ENCODE data around the gene CADPS.
"Not testable (repeated sequence)": the region's sequence is repeated elsewhere in the genome, so short reads cannot be mapped to it uniquely, and the experiment has no call there.

CADPS gene

DNA sequence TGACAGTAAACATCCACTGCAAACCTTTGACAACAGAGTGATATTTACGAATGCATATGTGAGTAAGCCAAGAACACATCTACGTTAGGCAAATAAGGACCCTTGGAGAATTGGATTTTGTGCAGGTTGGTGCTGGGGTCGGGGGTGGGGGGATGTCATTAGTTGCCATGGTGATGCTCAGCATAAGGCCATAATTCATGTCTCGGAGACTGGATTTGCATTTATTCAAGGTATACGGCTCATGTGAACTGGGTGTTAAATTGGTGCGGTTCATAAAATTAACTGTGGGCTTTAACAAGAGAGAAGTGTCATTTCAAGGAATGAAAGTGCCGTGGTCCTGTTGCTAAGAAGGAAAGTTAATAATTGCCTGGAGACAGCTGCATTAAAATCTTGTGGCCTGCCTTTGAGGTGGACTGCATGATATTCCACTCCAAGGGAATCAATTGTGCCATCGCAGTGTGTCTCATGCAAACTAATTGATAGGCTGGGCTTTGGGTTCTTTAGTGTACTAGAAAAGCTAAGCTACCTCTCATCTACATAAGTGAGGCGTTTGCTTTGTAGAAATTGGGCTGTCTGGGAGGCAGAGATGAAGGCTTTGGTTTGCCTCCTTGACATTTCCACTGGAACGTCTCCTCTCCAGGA is 273.0 kb downstream of the CADPS start:
- in situ Hi-C loops (cut with MboI; ENCODE audit: low sequenced_read_pairs), result no loop called here

- in situ Hi-C loops (cut with MboI; ENCODE audit: low sequenced_read_pairs), result no loop called here
Observed at GRCh38 chr3:62601238-62602070, 273.8 kb downstream of the CADPS start.

- in situ Hi-C loops (cut with MboI; ENCODE audit: low sequenced_read_pairs), result no loop called here
Observed at GRCh38 chr3:62600033-62600432, 275.2 kb downstream of the CADPS start.

DNA sequence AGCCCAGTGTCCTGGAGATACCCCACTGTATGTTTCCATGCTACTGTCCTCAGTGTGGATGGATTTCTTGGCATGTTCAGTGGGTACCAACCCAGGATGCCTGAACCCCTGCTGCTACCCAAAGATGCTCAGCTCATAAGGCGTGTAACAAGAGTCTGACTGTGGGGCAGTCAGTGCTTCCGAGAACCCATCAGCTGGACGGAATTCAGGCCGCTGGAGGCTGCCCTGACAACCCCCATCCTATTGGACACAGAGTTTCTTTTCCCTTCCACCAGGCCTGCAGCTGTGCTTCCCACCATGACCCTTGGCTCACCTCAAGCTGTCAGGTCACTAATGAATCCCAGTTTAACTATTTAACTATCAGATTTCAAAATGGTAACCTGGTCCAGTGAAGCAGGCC is 277.7 kb downstream of the CADPS start:
- in situ Hi-C loops (cut with MboI; ENCODE audit: low sequenced_read_pairs), result no loop called here

DNA sequence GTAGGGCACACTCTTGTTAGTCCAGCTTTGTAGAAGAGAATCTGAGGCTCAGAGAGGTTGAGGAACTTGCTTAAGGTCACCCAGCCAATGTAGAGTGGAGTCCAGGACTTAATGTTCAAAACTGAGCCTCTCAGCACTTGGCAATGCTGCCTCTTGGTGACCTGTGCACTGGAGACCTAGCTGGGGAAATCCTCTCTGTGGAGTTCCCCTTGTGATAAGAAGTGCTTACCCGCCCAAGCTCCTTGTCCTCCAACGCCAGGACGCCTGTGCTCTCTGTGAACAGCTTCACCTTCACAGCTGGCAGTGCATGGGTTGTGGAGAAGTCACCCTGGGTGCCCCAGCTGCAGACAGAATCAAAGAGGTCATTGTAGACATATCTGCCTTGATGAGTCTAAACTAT is 282.8 kb downstream of the CADPS start:
- in situ Hi-C loops (cut with MboI; ENCODE audit: low sequenced_read_pairs), result no loop called here

GRCh38 chr3:62589078-62589477 is 286.1 kb downstream of the CADPS start:
- in situ Hi-C loops (cut with MboI; ENCODE audit: low sequenced_read_pairs), result no loop called here

DNA sequence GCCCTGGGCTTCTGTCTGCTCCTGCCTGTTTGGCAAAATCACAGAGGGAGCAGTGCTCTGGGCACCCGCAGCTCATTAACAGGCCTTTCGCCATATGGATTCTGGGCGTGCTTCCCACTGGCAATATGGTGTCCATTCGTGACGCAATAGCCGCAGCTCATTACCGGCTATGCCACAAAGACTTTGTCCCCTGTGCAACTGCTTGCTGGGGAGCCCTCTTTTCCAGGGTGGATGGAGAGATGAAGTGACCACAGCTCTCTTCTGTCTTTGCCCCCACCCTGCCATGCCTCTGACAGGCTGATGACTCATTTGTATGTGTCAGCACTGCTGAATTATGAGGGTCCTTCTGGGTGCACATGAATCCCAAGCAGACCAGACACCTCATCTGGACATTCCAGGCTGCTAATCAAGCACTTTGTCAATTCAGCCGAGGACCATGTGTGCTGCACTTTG is 287.6 kb downstream of the CADPS start:
- in situ Hi-C loops (cut with MboI; ENCODE audit: low sequenced_read_pairs), result no loop called here

GRCh38 chr3:62587169-62587568 is 288.0 kb downstream of the CADPS start:
- in situ Hi-C loops (cut with MboI; ENCODE audit: low sequenced_read_pairs), result no loop called here

- in situ Hi-C loops (cut with MboI; ENCODE audit: low sequenced_read_pairs), result no loop called here
Observed at GRCh38 chr3:62586356-62586755, 288.9 kb downstream of the CADPS start.

GRCh38 chr3:62585861-62586260 is 289.4 kb downstream of the CADPS start:
- in situ Hi-C loops (cut with MboI; ENCODE audit: low sequenced_read_pairs), result no loop called here

GRCh38 chr3:62584636-62585035 is 290.6 kb downstream of the CADPS start:
- in situ Hi-C loops (cut with MboI; ENCODE audit: low sequenced_read_pairs), result no loop called here

DNA sequence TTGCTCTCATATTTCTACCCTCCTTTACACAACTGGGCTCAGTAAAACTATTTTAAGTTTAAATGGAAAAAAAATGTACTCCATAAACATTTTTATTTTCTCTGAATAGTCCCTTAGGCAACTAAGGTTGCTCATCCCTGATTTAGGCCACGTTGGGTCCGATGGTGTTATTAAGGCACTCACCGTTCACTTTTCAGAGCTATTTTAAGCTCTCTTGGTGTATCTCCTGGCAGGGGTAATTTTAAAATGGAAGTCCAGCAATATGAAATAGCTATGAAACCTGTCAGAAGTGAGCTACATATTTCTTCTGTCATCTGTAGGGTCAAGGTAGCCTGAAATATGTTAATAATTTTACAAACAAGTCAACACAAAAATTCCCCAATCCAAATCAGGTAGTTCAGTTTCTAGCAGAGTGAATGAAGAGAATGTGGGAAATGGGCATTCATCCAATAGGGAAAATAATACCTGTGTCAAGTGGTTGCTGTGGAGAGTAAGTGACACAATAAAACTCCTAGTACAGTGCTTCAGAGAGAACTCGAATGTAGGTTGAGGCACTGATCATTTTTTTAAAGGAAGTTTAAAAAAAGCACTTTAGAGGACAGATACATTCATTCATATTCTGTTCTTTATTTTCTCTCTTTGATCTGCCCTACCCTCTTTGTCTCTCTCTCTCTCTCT is 292.6 kb downstream of the CADPS start:
- in situ Hi-C loops (cut with MboI; ENCODE audit: low sequenced_read_pairs), result no loop called here

- in situ Hi-C loops (cut with MboI; ENCODE audit: low sequenced_read_pairs), result not testable (repeated sequence)
Observed at GRCh38 chr3:62580485-62580884, 294.7 kb downstream of the CADPS start.

- in situ Hi-C loops (cut with MboI; ENCODE audit: low sequenced_read_pairs), result no loop called here
Observed at GRCh38 chr3:62577153-62577552, 298.1 kb downstream of the CADPS start.

- in situ Hi-C loops (cut with MboI; ENCODE audit: low sequenced_read_pairs), result no loop called here
Observed at GRCh38 chr3:62574266-62574898, 300.8 kb downstream of the CADPS start.

DNA sequence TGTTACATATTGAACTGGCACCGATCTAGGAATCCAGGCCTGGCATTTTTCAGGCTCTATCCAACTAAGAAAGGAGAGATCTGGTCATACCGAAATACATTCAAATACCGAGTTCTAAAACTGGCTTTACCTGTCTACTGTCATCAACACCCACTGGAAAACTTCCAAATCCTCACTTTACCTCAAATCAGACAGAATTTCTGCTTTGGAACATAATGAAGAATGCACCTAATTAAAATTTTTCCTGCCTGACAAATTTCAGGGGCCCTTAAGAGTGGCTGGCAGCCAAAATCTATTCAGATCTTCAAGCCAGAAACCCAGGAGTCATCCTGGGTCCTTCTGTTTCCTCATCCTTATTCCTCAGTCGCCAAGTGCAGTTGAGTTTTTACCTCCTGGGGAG is 303.3 kb downstream of the CADPS start:
- in situ Hi-C loops (cut with MboI; ENCODE audit: low sequenced_read_pairs), result no loop called here

GRCh38 chr3:62570888-62571287 is 304.3 kb downstream of the CADPS start:
- in situ Hi-C loops (cut with MboI; ENCODE audit: low sequenced_read_pairs), result no loop called here

DNA sequence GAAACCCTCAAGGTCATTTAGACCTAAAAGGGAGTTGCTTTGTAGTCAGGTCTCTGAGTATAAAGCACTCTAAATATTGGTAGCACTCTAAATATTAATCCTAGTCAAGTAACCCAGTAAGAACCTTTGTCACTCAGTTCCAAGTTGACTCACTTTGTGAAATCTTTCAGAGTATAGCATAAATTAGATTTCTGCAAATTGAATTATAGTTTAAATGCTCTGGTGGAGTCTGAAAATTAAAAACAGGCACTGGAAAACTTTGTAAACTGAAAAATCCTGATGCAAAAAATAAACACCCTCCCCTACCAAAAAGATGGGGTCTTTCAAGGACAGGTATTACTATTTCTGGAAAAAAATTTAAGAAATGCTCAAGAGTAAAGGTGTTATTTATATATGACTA is 305.6 kb downstream of the CADPS start:
- in situ Hi-C loops (cut with MboI; ENCODE audit: low sequenced_read_pairs), result no loop called here

DNA sequence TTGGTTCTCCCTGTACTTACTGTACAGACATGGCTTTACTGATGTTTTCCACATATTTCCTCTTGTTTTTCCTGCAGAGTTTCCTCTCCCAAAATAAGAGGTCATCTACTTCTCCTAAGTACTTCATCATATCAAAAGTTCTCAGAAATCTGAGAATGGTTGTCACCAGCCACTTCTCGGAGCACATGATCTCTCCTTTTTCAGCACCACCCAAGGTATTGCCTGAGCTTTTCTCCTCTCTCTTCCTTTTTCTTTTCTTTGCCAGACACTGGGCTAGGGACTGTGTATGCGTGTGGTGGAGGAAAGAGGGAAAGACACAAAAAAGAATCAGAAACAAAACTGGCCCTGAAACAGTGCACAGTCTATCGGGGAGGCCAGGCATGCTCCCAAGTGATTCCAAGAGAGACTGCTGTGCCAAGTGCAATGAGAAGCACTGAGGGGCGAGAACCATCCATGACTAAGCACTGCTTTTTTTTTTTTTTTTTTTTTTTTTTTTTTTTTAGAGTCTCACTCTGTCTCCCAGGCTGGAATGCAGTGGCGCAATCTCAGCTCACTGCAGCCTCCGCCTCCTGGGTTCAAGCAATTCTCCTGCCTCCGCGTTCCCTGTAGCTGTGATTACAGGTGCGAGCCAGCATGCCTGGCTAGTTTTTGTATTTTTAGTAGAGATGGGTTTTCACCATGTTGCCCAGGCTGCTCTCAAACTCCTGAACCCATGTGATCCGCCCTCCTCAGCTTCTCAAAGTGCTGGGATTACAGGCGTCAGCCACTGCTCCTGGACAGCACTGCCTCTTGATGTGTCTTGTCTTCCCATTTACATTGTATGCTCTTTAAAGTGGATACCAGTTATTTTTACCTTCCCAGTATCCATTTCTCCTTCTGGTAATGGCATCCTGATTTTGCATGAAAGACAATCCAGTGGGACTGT is 307.9 kb downstream of the CADPS start:
- in situ Hi-C loops (cut with MboI; ENCODE audit: low sequenced_read_pairs), result no loop called here

- in situ Hi-C loops (cut with MboI; ENCODE audit: low sequenced_read_pairs), result no loop called here
Observed at GRCh38 chr3:62566022-62566557, 309.1 kb downstream of the CADPS start.

All from HL-60/S4 treated with phorbol 12-myristate 13-acetate at 8.2 ng/mL for 4 days and 3 days (cell line).